OCI-LY7 (cell line): ENCODE results near the gene PPP1R16B. TPM values are rescaled to one million over a fixed set of nuclear protein-coding genes. Genes with fewer than 3 reads are reported as not detected.
A peak's percentile ranks its signal among the peaks of the same experiment; 100 is the strongest.

ENCODE experiments used
- BruUV-seq: library from RNA; stranded (reverse); fragments of 400-500 nt; replicated peaks from 2 replicates; lab custom pipeline; 2021; lab: Mats Ljungman, UMichigan
- CTCF ChIA-PET: fragments of 300-600 bp; sonication (Branson Sonifier 250); formaldehyde crosslinking; loops from one replicate; lab custom pipeline; 2022; ENCODE audit warnings: antibody characterized with exemption; ENCODE audit not compliant: unreplicated experiment; lab: Charles Lee
- POLR2A ChIA-PET: fragments of 300-600 bp; sonication (Branson Sonifier 250); formaldehyde crosslinking; loops from one replicate; lab custom pipeline; 2022; ENCODE audit warnings: antibody characterized with exemption; lab: Charles Lee
- DNase-seq: peaks from one replicate; pipeline ENCODE4 v3.0.0-alpha.2; 2015; ENCODE audit warnings: low spot score
- H2AFZ ChIP-seq: fragments of 200-600 bp; sonication (generic), shearing (Covaris generic); 2 replicates; pipeline ENCODE4 v1.6.1; 2014; ENCODE audit warnings: mild to moderate bottlenecking, antibody characterized with exemption, low read length, moderate library complexity
- H3K27ac ChIP-seq: fragments of 200-600 bp; sonication (generic); 2 replicates; pipeline ENCODE4 v1.5.1; 2014; ENCODE audit warnings: mixed run types, low read depth, mild to moderate bottlenecking, moderate library complexity, low read length, inconsistent platforms; ENCODE audit not compliant: poor library complexity, severe bottlenecking
- H3K36me3 ChIP-seq: fragments of 200-600 bp; sonication (generic); 2 replicates; pipeline ENCODE4 v1.6.1; 2014; ENCODE audit warnings: mild to moderate bottlenecking, antibody characterized with exemption, low read length, moderate library complexity, mixed read lengths; ENCODE audit not compliant: insufficient read depth
- H3K4me1 ChIP-seq: fragments of 200-600 bp; sonication (generic); 2 replicates; pipeline ENCODE4 v1.5.1; 2014; ENCODE audit warnings: mild to moderate bottlenecking, low read length; ENCODE audit not compliant: insufficient read depth, poor library complexity, severe bottlenecking
- H3K4me2 ChIP-seq: fragments of 200-600 bp; sonication (generic); 2 replicates; pipeline ENCODE4 v1.6.1; 2014; ENCODE audit warnings: mild to moderate bottlenecking, low read length
- H3K4me3 ChIP-seq: fragments of 200-600 bp; sonication (generic); 2 replicates; pipeline ENCODE4 v1.5.1; 2014; ENCODE audit warnings: mild to moderate bottlenecking, low read depth, low read length; ENCODE audit not compliant: poor library complexity, severe bottlenecking
- H3K79me2 ChIP-seq: fragments of 200-600 bp; sonication (generic); 2 replicates; pipeline ENCODE4 v1.6.1; 2016; ENCODE audit warnings: low read depth, mild to moderate bottlenecking, low read length, moderate library complexity, mixed read lengths; ENCODE audit not compliant: insufficient read depth
- H3K9me2 ChIP-seq: fragments of 200-600 bp; sonication (generic); 2 replicates; pipeline ENCODE4 v1.6.1; 2016; ENCODE audit warnings: mild to moderate bottlenecking, low read length, mixed read lengths; ENCODE audit not compliant: insufficient read depth
- H3K9me3 ChIP-seq: fragments of 200-600 bp; sonication (generic); 2 replicates; pipeline ENCODE4 v1.6.1; 2014; ENCODE audit warnings: mild to moderate bottlenecking, mixed run types, low read length, mixed read lengths
- H4K20me1 ChIP-seq: fragments of 200-600 bp; sonication (generic); 2 replicates; pipeline ENCODE4 v1.6.1; 2014; ENCODE audit warnings: mild to moderate bottlenecking, antibody characterized with exemption, low read length, moderate library complexity, mixed read lengths; ENCODE audit not compliant: insufficient read depth
- CTCF ChIP-seq: fragments of 200-600 bp; sonication (generic); conservative IDR thresholded peaks from 2 replicates; pipeline ENCODE4 v1.5.1; 2014; ENCODE audit warnings: mild to moderate bottlenecking, antibody characterized with exemption, low read length, moderate library complexity, mixed read lengths
- EZH2phosphoT487 ChIP-seq: fragments of 200-600 bp; sonication (generic); IDR thresholded peaks from 2 replicates; pipeline ENCODE4 v1.6.1; 2018; ENCODE audit warnings: low read depth, borderline replicate concordance, mild to moderate bottlenecking, mixed run types, antibody characterized with exemption, low read length, moderate library complexity, mixed read lengths
- intact Hi-C: fragments of 100-400 bp; cut with micrococcal nuclease; formaldehyde crosslinking; loops from one replicate; pipeline ENCODE4 v1.10.0; 2022; ENCODE audit not compliant: unreplicated experiment
- total RNA-seq, 2 experiments: library from RNA; depleted of rRNA in 1 of 2; stranded (reverse); fragments of >200 nt in 1 of 2; shearing (Covaris generic) in 1 of 2; gene quantifications; 2 replicates each; pipeline ENCODE4 v1.2.3, GENCODE V29; 2014 to 2022

The PPP1R16B gene
- total RNA-seq, 2 experiments from 2014 or later, result 45.4 to 49.7 TPM

GRCh38 chr20:38873050-38873581 is 67.6 kb downstream of the PPP1R16B start:
- intact Hi-C loops, result no loop called here
- no TSS peak for BruUV-seq

GRCh38 chr20:38874460-38875174 is 69.1 kb downstream of the PPP1R16B start:
- TF ChIP-seq EZH2phosphoT487 (no peak), CTCF (no peak)
- H3K4me3 ChIP-seq, result peak overlapping the region; percentile 53
- no peaks in the 10 kb centered on the region for H3K9me3 ChIP-seq
- BruUV-seq, result TSS peak; percentile 67
- H3K36me3 ChIP-seq, result no peaks in the 10 kb centered on the region
- no peak overlapping the region for H2AFZ ChIP-seq
- peaks cover 61% of the 10 kb centered on the region for H3K79me2 ChIP-seq
- CTCF ChIA-PET, result interaction anchor here (0.7 to 1.3 kb wide), 7 partner anchors 9 to 68 kb away, joined by 3 to 12 read pairs (median 4); no protein-coding TSS in a partner anchor
- peak overlapping the region; percentile 97 for H3K27ac ChIP-seq
- peak overlapping the region; percentile 78 for H3K4me2 ChIP-seq
- no peaks in the 10 kb centered on the region for H4K20me1 ChIP-seq
- peak; percentile 71 for DNase-seq
- peaks cover 97% of the 10 kb centered on the region for H3K4me1 ChIP-seq
- no peaks in the 10 kb centered on the region for H3K9me2 ChIP-seq
- POLR2A ChIA-PET, result interaction anchor here (0.7 to 5.7 kb wide), 14 partner anchors 9 to 89 kb away, joined by 3 to 46 read pairs (median 6); partner anchors contain the start of gene PPP1R16B
- intact Hi-C loops, result loop anchor here (1.0 kb wide), 4 partner anchors 11 to 68 kb away; no protein-coding TSS in a partner anchor

More at GRCh38 chr20:38873050-38873581, 67.6 kb downstream of the PPP1R16B start:
- DNase-seq, result peak; percentile 73
- Histone ChIP-seq H4K20me1 (no peaks in the 10 kb centered on the region), H3K79me2 (peaks cover 61% of the 10 kb centered on the region), H3K4me2 (peak overlapping the region; percentile 78), H3K4me3 (peak overlapping the region; percentile 56), H3K9me2 (no peaks in the 10 kb centered on the region), H3K4me1 (peaks cover 93% of the 10 kb centered on the region), H2AFZ (no peak overlapping the region; the same call in 1 of the 2 replicates), H3K9me3 (peaks cover 4% of the 10 kb centered on the region; the same call in 1 of the 2 replicates), H3K36me3 (peaks cover 4% of the 10 kb centered on the region), H3K27ac (peak overlapping the region; percentile 97)
- POLR2A ChIA-PET, result interaction anchor here (0.7 to 5.7 kb wide), 7 partner anchors 11 to 68 kb away, joined by 3 to 46 read pairs (median 6); partner anchors contain the start of gene PPP1R16B
- CTCF ChIA-PET, result interaction anchor here (0.6 to 1.0 kb wide), 3 partner anchors 12 to 781 kb away, joined by 3 read pairs; no protein-coding TSS in a partner anchor
- TF ChIP-seq CTCF (no peak), EZH2phosphoT487 (no peak)
